Memory B cell (primary cell): ENCODE measurements around the gene GALNT10.

Source experiments
- ATAC-seq: fragments of 150-1000 bp; cut with Tn5 transposase; 2 replicates; pipeline ENCODE4 v1.10.0; 2021; ENCODE audit warnings: low read depth, mild to moderate bottlenecking, moderate library complexity
- DNase-seq, 2 donors: peaks; one replicate each; pipeline ENCODE4 v3.0.0; 2022; ENCODE audit warnings: low spot score in 2 of 2
- H3K27ac Mint-ChIP-seq: one replicate; pipeline ENCODE4 v1.8.0; 2022; ENCODE audit warnings: mild to moderate bottlenecking, moderate library complexity, mixed read lengths
- H3K27me3 Mint-ChIP-seq: one replicate; pipeline ENCODE4 v1.8.0; 2022; ENCODE audit warnings: mixed read lengths
- H3K36me3 Mint-ChIP-seq: one replicate; pipeline ENCODE4 v1.8.0; 2022; ENCODE audit warnings: mild to moderate bottlenecking, mixed read lengths
- H3K4me1 Mint-ChIP-seq: one replicate; pipeline ENCODE4 v1.8.0; 2022; ENCODE audit warnings: mixed read lengths
- H3K4me3 Mint-ChIP-seq: one replicate; pipeline ENCODE4 v1.8.0; 2022; ENCODE audit warnings: mild to moderate bottlenecking, moderate library complexity, mixed read lengths
- H3K9me3 Mint-ChIP-seq: one replicate; pipeline ENCODE4 v1.8.0; 2022; ENCODE audit warnings: mixed read lengths

Gene GALNT10

GRCh38 chr5:154437281-154437965 lies 246.9 kb downstream of the GALNT10 start:
- H3K9me3 Mint-ChIP-seq = no peaks in the 10 kb centered on the region

GRCh38 chr5:154440540-154440939 lies 250.0 kb downstream of the GALNT10 start:
- Mint-ChIP-seq H3K4me1 (peaks cover 17% of the 10 kb centered on the region), H3K4me3 (no peak overlapping the region), H3K36me3 (peaks cover 46% of the 10 kb centered on the region), H3K27ac (no peak overlapping the region), H3K27me3 (no peaks in the 10 kb centered on the region), H3K9me3 (no peaks in the 10 kb centered on the region)
- ATAC-seq (no peak), DNase-seq (no peak)

More at GRCh38 chr5:154437281-154437965, 246.9 kb downstream of the GALNT10 start:
- Mint-ChIP-seq H3K36me3 (peaks cover 46% of the 10 kb centered on the region), H3K27me3 (no peaks in the 10 kb centered on the region), H3K27ac (no peak overlapping the region), H3K4me1 (peaks cover 7% of the 10 kb centered on the region), H3K4me3 (no peak overlapping the region)
- DNase-seq (no peak), ATAC-seq (no peak)

GRCh38 chr5:154442801-154443200 lies 252.3 kb downstream of the GALNT10 start:
- H3K4me3 Mint-ChIP-seq = no peak overlapping the region
- H3K4me1 Mint-ChIP-seq = peaks cover 28% of the 10 kb centered on the region

GRCh38 chr5:154444556-154445421 lies 254.3 kb downstream of the GALNT10 start:
- no peak for ATAC-seq
- Mint-ChIP-seq H3K4me1 (peaks cover 28% of the 10 kb centered on the region), H3K27me3 (no peaks in the 10 kb centered on the region), H3K9me3 (no peaks in the 10 kb centered on the region), H3K36me3 (peaks cover 24% of the 10 kb centered on the region), H3K4me3 (peak overlapping the region; percentile 99), H3K27ac (peak overlapping the region; percentile 90)
- DNase-seq = peak in 1 of 2 donors; percentile 18

More at GRCh38 chr5:154442801-154443200, 252.3 kb downstream of the GALNT10 start:
- peaks cover 35% of the 10 kb centered on the region for H3K36me3 Mint-ChIP-seq
- no peak for DNase-seq
- H3K27me3 Mint-ChIP-seq = no peaks in the 10 kb centered on the region
- H3K27ac Mint-ChIP-seq = no peak overlapping the region
- no peaks in the 10 kb centered on the region for H3K9me3 Mint-ChIP-seq
- ATAC-seq = no peak

- DNase-seq (peak; percentile 97), ATAC-seq (peak; percentile 94)
- peaks cover 32% of the 10 kb centered on the region for H3K4me1 Mint-ChIP-seq
- H3K27ac Mint-ChIP-seq = peak within 1 kb of the TSS; percentile 90
- H3K27me3 Mint-ChIP-seq = no peaks in the 10 kb centered on the region
- H3K9me3 Mint-ChIP-seq = no peaks in the 10 kb centered on the region
- H3K36me3 Mint-ChIP-seq = peaks cover 24% of the 10 kb centered on the region
- H3K4me3 Mint-ChIP-seq = peak within 1 kb of the TSS; percentile 99
Measured at GRCh38 chr5:154445422-154446194, 255.1 kb downstream of the GALNT10 start, which contains the start of gene SAP30L. SAP30L (plus strand) TSS chr5:154445997; CDS start chr5:154446605, 608 bp downstream.

- H3K27ac Mint-ChIP-seq = peak overlapping the region; percentile 90
- peaks cover 33% of the 10 kb centered on the region for H3K4me1 Mint-ChIP-seq
- DNase-seq (peak; percentile 4 to 25), ATAC-seq (no peak)
- peaks cover 24% of the 10 kb centered on the region for H3K36me3 Mint-ChIP-seq
- no peaks in the 10 kb centered on the region for H3K9me3 Mint-ChIP-seq
- H3K27me3 Mint-ChIP-seq = no peaks in the 10 kb centered on the region
- peak overlapping the region; percentile 83 for H3K4me3 Mint-ChIP-seq
Measured at GRCh38 chr5:154446195-154447088, 255.9 kb downstream of the GALNT10 start.

- Mint-ChIP-seq H3K9me3 (no peaks in the 10 kb centered on the region), H3K4me1 (peaks cover 28% of the 10 kb centered on the region), H3K4me3 (peak overlapping the region; percentile 83), H3K27me3 (no peaks in the 10 kb centered on the region), H3K27ac (peak overlapping the region; percentile 31), H3K36me3 (peaks cover 21% of the 10 kb centered on the region)
- ATAC-seq (no peak), DNase-seq (no peak)
Measured at GRCh38 chr5:154447089-154447725, 256.7 kb downstream of the GALNT10 start.

- Mint-ChIP-seq H3K36me3 (peaks cover 24% of the 10 kb centered on the region), H3K4me1 (peaks cover 24% of the 10 kb centered on the region), H3K27me3 (no peaks in the 10 kb centered on the region), H3K4me3 (no peak overlapping the region), H3K27ac (no peak overlapping the region), H3K9me3 (no peaks in the 10 kb centered on the region)
- no peak for DNase-seq
- ATAC-seq = no peak
Measured at GRCh38 chr5:154449786-154450185, 259.3 kb downstream of the GALNT10 start.

- peaks cover 31% of the 10 kb centered on the region for H3K36me3 Mint-ChIP-seq
- DNase-seq = no peak
- no peak overlapping the region for H3K4me3 Mint-ChIP-seq
- no peak for ATAC-seq
- H3K4me1 Mint-ChIP-seq = peaks cover 13% of the 10 kb centered on the region
- no peak overlapping the region for H3K27ac Mint-ChIP-seq
- no peaks in the 10 kb centered on the region for H3K27me3 Mint-ChIP-seq
- no peaks in the 10 kb centered on the region for H3K9me3 Mint-ChIP-seq
Measured at GRCh38 chr5:154451957-154452356, 261.4 kb downstream of the GALNT10 start.

- peaks cover 37% of the 10 kb centered on the region for H3K36me3 Mint-ChIP-seq
- ATAC-seq (no peak), DNase-seq (no peak)
- no peak overlapping the region for H3K27ac Mint-ChIP-seq
- no peaks in the 10 kb centered on the region for H3K27me3 Mint-ChIP-seq
- H3K4me3 Mint-ChIP-seq = no peak overlapping the region
- H3K4me1 Mint-ChIP-seq = peaks cover 2% of the 10 kb centered on the region
- H3K9me3 Mint-ChIP-seq = no peaks in the 10 kb centered on the region
Measured at GRCh38 chr5:154455585-154455984, 265.1 kb downstream of the GALNT10 start.

- peaks cover 29% of the 10 kb centered on the region for H3K36me3 Mint-ChIP-seq
- peaks cover 5% of the 10 kb centered on the region for H3K4me1 Mint-ChIP-seq
- no peaks in the 10 kb centered on the region for H3K27me3 Mint-ChIP-seq
- DNase-seq = no peak
- H3K27ac Mint-ChIP-seq = no peak overlapping the region
- H3K9me3 Mint-ChIP-seq = no peaks in the 10 kb centered on the region
- H3K4me3 Mint-ChIP-seq = no peak overlapping the region
- ATAC-seq = no peak
Measured at GRCh38 chr5:154456540-154456939, 266.0 kb downstream of the GALNT10 start.

- Mint-ChIP-seq H3K4me1 (peaks cover 5% of the 10 kb centered on the region), H3K27me3 (no peaks in the 10 kb centered on the region), H3K4me3 (no peak overlapping the region)
Measured at GRCh38 chr5:154459015-154459414, 268.5 kb downstream of the GALNT10 start.

More at GRCh38 chr5:154459015-154459414, 268.5 kb downstream of the GALNT10 start:
- DNase-seq (no peak), ATAC-seq (no peak)
- H3K27ac Mint-ChIP-seq = no peak overlapping the region
- H3K9me3 Mint-ChIP-seq = no peaks in the 10 kb centered on the region
- peaks cover 22% of the 10 kb centered on the region for H3K36me3 Mint-ChIP-seq
